HEK293 (cell line): ENCODE results near the gene BCL2A1.

Experiments
- BCL11A ChIP-seq: fragments of 450-650 bp; formaldehyde crosslinking; IDR thresholded peaks from 2 replicates; pipeline ENCODE4 v1.5.1; 2016; ENCODE audit warnings: low read depth, missing biosample characterization, missing genetic modification characterization
- CTCF ChIP-seq: fragments of 450-650 bp; formaldehyde crosslinking; IDR thresholded peaks from 2 replicates; pipeline ENCODE4 v1.5.1; 2016; ENCODE audit warnings: missing biosample characterization, missing genetic modification characterization
- PRDM1 ChIP-seq: fragments of 450-650 bp; formaldehyde crosslinking; IDR thresholded peaks from 2 replicates; pipeline ENCODE4; 2016; ENCODE audit warnings: missing biosample characterization, missing genetic modification characterization
- PRDM2 ChIP-seq: fragments of 450-650 bp; formaldehyde crosslinking; IDR thresholded peaks from 2 replicates; pipeline ENCODE4 v1.5.1; 2016; ENCODE audit warnings: missing biosample characterization, missing genetic modification characterization, borderline replicate concordance
- ZBTB11 ChIP-seq: fragments of 450-650 bp; formaldehyde crosslinking; conservative IDR thresholded peaks from 2 replicates; pipeline ENCODE4 v1.5.1; 2016; ENCODE audit warnings: low read depth, missing biosample characterization, missing genetic modification characterization
- ZNF174 ChIP-seq: fragments of 450-650 bp; formaldehyde crosslinking; IDR thresholded peaks from 2 replicates; pipeline ENCODE4 v1.5.0; 2017; ENCODE audit warnings: missing biosample characterization, mild to moderate bottlenecking, missing genetic modification characterization

DNA sequence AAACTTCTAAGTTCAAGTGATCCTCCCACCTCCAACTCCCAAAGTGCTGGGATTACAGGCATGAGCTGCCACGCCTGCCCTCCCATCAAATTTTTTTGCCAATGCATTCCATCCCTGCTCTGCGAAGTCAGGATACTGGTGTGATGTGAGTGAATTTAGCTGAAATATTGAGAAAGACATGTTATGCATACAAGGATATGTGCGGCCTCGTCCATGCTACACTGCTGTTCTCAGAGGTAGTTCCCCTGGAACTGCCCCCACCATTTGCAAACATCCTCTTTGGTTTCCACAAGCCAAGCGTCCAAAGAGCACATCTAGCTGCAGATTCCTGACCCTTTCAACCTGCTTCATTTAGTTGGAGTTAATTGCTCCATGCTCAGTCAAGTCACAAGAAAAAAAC, 36.5 kb upstream of the BCL2A1 start:
- TF ChIP-seq BCL11A (tag by site-specific recombination) (no peak), CTCF (tag by site-specific recombination) (no peak), ZBTB11 (no peak), ZNF174 (tag by site-specific recombination) (no peak), PRDM2 (no peak), PRDM1 (tag by site-specific recombination) (no peak)
